CD1c-positive myeloid dendritic cell (primary cell): ENCODE measurements around the gene ST6GALNAC6.

Experiments
- DNase-seq: peaks from one replicate; pipeline ENCODE4 v3.0.0-alpha.2; 2016; ENCODE audit errors: extremely low spot score

Gene ST6GALNAC6

GRCh38 chr9:127916720-127917581, 17.5 kb upstream of the ST6GALNAC6 start, which contains the start of gene ST6GALNAC4:
TSS of gene ST6GALNAC4 (minus strand) at chr9:127917041. CDS start at chr9:127916419, 622 bp downstream.
- peak; percentile 97 for DNase-seq

GRCh38 chr9:127915801-127916719, 16.7 kb upstream of the ST6GALNAC6 start:
- peak; percentile 62 for DNase-seq

GRCh38 chr9:127915325-127915752, 15.9 kb upstream of the ST6GALNAC6 start:
- DNase-seq, result no peak

- DNase-seq, result no peak
Measured at GRCh38 chr9:127913682-127914081, 14.3 kb upstream of the ST6GALNAC6 start.

GRCh38 chr9:127912882-127913281, 13.5 kb upstream of the ST6GALNAC6 start:
- DNase-seq, result peak; percentile 19

- DNase-seq, result no peak
Measured at GRCh38 chr9:127912296-127912695, 12.9 kb upstream of the ST6GALNAC6 start.

- DNase-seq, result no peak
Measured at GRCh38 chr9:127910613-127911205, 11.3 kb upstream of the ST6GALNAC6 start.

GRCh38 chr9:127909839-127910273, 10.5 kb upstream of the ST6GALNAC6 start:
- DNase-seq, result no peak

- DNase-seq, result no peak
Measured at GRCh38 chr9:127908660-127908926, 9.2 kb upstream of the ST6GALNAC6 start.

GRCh38 chr9:127907867-127908659, 8.7 kb upstream of the ST6GALNAC6 start:
- no peak for DNase-seq

- no peak for DNase-seq
Measured at GRCh38 chr9:127905788-127906191, 6.4 kb upstream of the ST6GALNAC6 start.

- DNase-seq, result no peak
Measured at GRCh38 chr9:127905004-127905728, 5.8 kb upstream of the ST6GALNAC6 start.

GRCh38 chr9:127904561-127905003, 5.2 kb upstream of the ST6GALNAC6 start:
- peak; percentile 52 for DNase-seq

- no peak for DNase-seq
Measured at GRCh38 chr9:127903557-127904475, 4.4 kb upstream of the ST6GALNAC6 start.

- peak; percentile 27 for DNase-seq
Measured at GRCh38 chr9:127898433-127899127, 823 bp downstream of the ST6GALNAC6 start.

GRCh38 chr9:127897193-127897692, 2.2 kb downstream of the ST6GALNAC6 start:
- peak; percentile 90 for DNase-seq

- DNase-seq, result no peak
Measured at GRCh38 chr9:127896395-127897192, 2.8 kb downstream of the ST6GALNAC6 start.

GRCh38 chr9:127895811-127896210, 3.6 kb downstream of the ST6GALNAC6 start:
- no peak for DNase-seq
